HG02852 (cell line): ENCODE data around the gene OR5H14.
"Not testable (repeated sequence)": the region's sequence is repeated elsewhere in the genome, so short reads cannot be mapped to it uniquely, and the experiment has no call there.

Source experiments
- ATAC-seq: cut with Tn5 transposase; IDR thresholded peaks from one replicate; pipeline ENCODE4 v1.9.1; 2021; ENCODE audit warnings: mild to moderate bottlenecking, moderate library complexity; ENCODE audit not compliant: unreplicated experiment

OR5H14 gene

GRCh38 chr3:98147179-98147578 lies at the start of gene OR5H14:
Gene OR5H14, plus strand, starts transcription at chr3:98147479. Its CDS starts 1,907 bp downstream, at chr3:98149386.
- no peak for ATAC-seq

GRCh38 chr3:98099848-98100247 lies 47.4 kb upstream of the OR5H14 start:
- ATAC-seq: no peak

- no peak for ATAC-seq
These were observed 39.1 kb upstream of the OR5H14 start for GRCh38 chr3:98108162-98108561.

GRCh38 chr3:98109807-98110549 lies 37.3 kb upstream of the OR5H14 start:
- no peak for ATAC-seq

GRCh38 chr3:98110550-98110908 lies 36.8 kb upstream of the OR5H14 start:
- no peak for ATAC-seq

GRCh38 chr3:98114264-98114663 lies 33.0 kb upstream of the OR5H14 start:
- ATAC-seq: no peak

- ATAC-seq: no peak
These were observed 31.6 kb upstream of the OR5H14 start for GRCh38 chr3:98115717-98116116.

- no peak for ATAC-seq
These were observed 16.9 kb upstream of the OR5H14 start, which contains the start of gene OR5H1 for GRCh38 chr3:98130421-98130820. Gene OR5H1, plus strand, starts transcription at chr3:98130721. Its CDS starts 1,977 bp downstream, at chr3:98132698.

- ATAC-seq: no peak
These were observed 10.6 kb upstream of the OR5H14 start for GRCh38 chr3:98136631-98137030.

GRCh38 chr3:98137826-98138557 lies 9.3 kb upstream of the OR5H14 start:
- not testable (repeated sequence) for ATAC-seq

- no peak for ATAC-seq
These were observed 6.7 kb upstream of the OR5H14 start for GRCh38 chr3:98140531-98140930.

- no peak for ATAC-seq
These were observed 1.5 kb downstream of the OR5H14 start for GRCh38 chr3:98148751-98149150.

GRCh38 chr3:98149456-98149855 lies 2.2 kb downstream of the OR5H14 start:
- ATAC-seq: not testable (repeated sequence)

GRCh38 chr3:98151241-98151640 lies 4.0 kb downstream of the OR5H14 start:
- ATAC-seq: no peak

GRCh38 chr3:98166396-98166795 lies 19.1 kb downstream of the OR5H14 start, which contains the start of gene OR5H15:
Gene OR5H15, plus strand, starts transcription at chr3:98166696. Its CDS starts 2,004 bp downstream, at chr3:98168700.
- ATAC-seq: no peak

- no peak for ATAC-seq
These were observed 23.8 kb downstream of the OR5H14 start for GRCh38 chr3:98171071-98171470.

GRCh38 chr3:98172621-98173020 lies 25.3 kb downstream of the OR5H14 start:
- ATAC-seq: no peak

GRCh38 chr3:98180319-98180890 lies 33.1 kb downstream of the OR5H14 start:
- ATAC-seq: no peak

- no peak for ATAC-seq
These were observed 34.9 kb downstream of the OR5H14 start for GRCh38 chr3:98182196-98182595.

GRCh38 chr3:98185180-98185579 lies 37.9 kb downstream of the OR5H14 start:
- ATAC-seq: no peak

- peak; percentile 97 for ATAC-seq
These were observed 41.3 kb downstream of the OR5H14 start for GRCh38 chr3:98188545-98188944.

- not testable (repeated sequence) for ATAC-seq
These were observed 43.6 kb downstream of the OR5H14 start for GRCh38 chr3:98190911-98191310.
